K562 (cell line): ENCODE data around the gene ZNF667. TPM values are rescaled to one million over a fixed set of nuclear protein-coding genes. Genes with fewer than 3 reads are reported as not detected.

Experiments
- ATAC-seq: fragments of 200-7000 bp; cut with Tn5 transposase; 3 replicates; pipeline ENCODE4 v1.9.1; 2020; ENCODE audit warnings: moderate library complexity
- BruUV-seq: library from RNA; stranded (reverse); fragments of 400-500 nt; replicated peaks from 2 replicates; lab custom pipeline; 2021; lab: Mats Ljungman, UMichigan
- CTCF ChIA-PET: fragments of 300-600 bp; formaldehyde crosslinking; extraction: SDS; loops from one replicate; lab custom pipeline; 2021; ENCODE audit warnings: low intra/inter-chr PET ratio; lab: Yijun Ruan, JAX
- POLR2A ChIA-PET: fragments of 300-600, 350-650 bp; sonication (Branson Sonifier 250); formaldehyde crosslinking; extraction: SDS; loops from one replicate; lab custom pipeline; 2021; ENCODE audit warnings: antibody characterized with exemption, inconsistent platforms; lab: Yijun Ruan, JAX
- DNase-seq, 4 experiments: peaks; one replicate each; pipeline versions ENCODE4 v3.0.0 to v3.0.0-alpha.2; 2011 to 2018; ENCODE audit warnings: low spot score in 3 of 4, mixed read lengths in 3 of 4; ENCODE audit errors: extremely low read depth in 1 of 4
- FAIRE-seq: peaks from 2 replicates; lab custom pipeline; 2011; peaks lifted over from hg19 to GRCh38; lab: Jason Lieb, UNC
- H2AFZ ChIP-seq: 2 replicates; pipeline ENCODE4 v1.6.0; 2011; ENCODE audit warnings: low read depth, low read length, control low read depth, inconsistent platforms
- H3K27ac ChIP-seq: fragments of 200-600 bp; 3 replicates; pipeline ENCODE4 v1.8.0; 2011; ENCODE audit warnings: low read depth, mild to moderate bottlenecking, control low read depth, inconsistent platforms, low read length, moderate library complexity, mixed read lengths; ENCODE audit errors: extremely low read depth
- H3K27me3 ChIP-seq, 2 experiments: fragments of 300-600 bp in 1 of 2; 2 replicates in 1 of 2; 3 replicates in 1 of 2; pipeline versions ENCODE4 v1.6.0 to v1.8.0; 2011; ENCODE audit warnings: inconsistent platforms in 2 of 2, low read length in 2 of 2, mild to moderate bottlenecking in 1 of 2, mixed read lengths in 1 of 2, moderate library complexity in 1 of 2; ENCODE audit not compliant: control insufficient read depth in 2 of 2, insufficient read depth in 2 of 2
- H3K36me3 ChIP-seq: fragments of 300-600 bp; 3 replicates; pipeline ENCODE4 v1.8.0; 2011; ENCODE audit warnings: mild to moderate bottlenecking, low read length, inconsistent platforms; ENCODE audit not compliant: control insufficient read depth, insufficient read depth
- H3K4me1 ChIP-seq, 2 experiments: fragments of 200-600 bp in 1 of 2; replicated peaks in 1 of 2; 2 replicates in 1 of 2; 3 replicates in 1 of 2; pipeline versions ENCODE4 v1.5.1 to v1.8.0; 2011; ENCODE audit warnings: inconsistent platforms in 2 of 2, low read length in 2 of 2, mild to moderate bottlenecking in 1 of 2, mixed read lengths in 1 of 2, moderate library complexity in 1 of 2; ENCODE audit not compliant: control insufficient read depth in 2 of 2, insufficient read depth in 2 of 2
- H3K4me2 ChIP-seq: 2 replicates; pipeline ENCODE4 v1.6.1; 2011; ENCODE audit warnings: low read length, control low read depth, inconsistent platforms, mixed read lengths; ENCODE audit not compliant: insufficient read depth
- H3K4me3 ChIP-seq: fragments of 200-600 bp; sonication (generic), shearing (Covaris generic); 2 replicates; pipeline ENCODE4 v1.5.1; 2016; ENCODE audit warnings: control low read depth, inconsistent platforms
- H3K79me2 ChIP-seq: fragments of 200-600 bp; 3 replicates; pipeline ENCODE4 v1.8.0; 2011; ENCODE audit warnings: low read length, inconsistent platforms; ENCODE audit not compliant: control insufficient read depth, insufficient read depth
- H3K9ac ChIP-seq, 2 experiments: 2 replicates each; pipeline versions ENCODE4 v1.6.0 to v1.6.1; 2011; ENCODE audit warnings: low read depth in 2 of 2, low read length in 2 of 2, control low read depth in 1 of 2, inconsistent platforms in 1 of 2, mild to moderate bottlenecking in 1 of 2, mixed read lengths in 1 of 2; ENCODE audit not compliant: insufficient read depth in 1 of 2
- H3K9me1 ChIP-seq: one replicate; pipeline ENCODE4 v1.6.0; 2011; ENCODE audit warnings: inconsistent platforms, mild to moderate bottlenecking, low read length, moderate library complexity; ENCODE audit not compliant: control insufficient read depth, insufficient read depth
- H3K9me3 ChIP-seq: replicated peaks from 2 replicates; pipeline ENCODE4 v1.5.1; 2011; ENCODE audit warnings: low read depth, low read length, inconsistent platforms; ENCODE audit not compliant: control insufficient read depth, insufficient read depth
- H4K20me1 ChIP-seq: replicated peaks from 2 replicates; pipeline ENCODE4 v1.6.1; 2011; ENCODE audit warnings: low read length, inconsistent platforms, mixed read lengths; ENCODE audit not compliant: control insufficient read depth, insufficient read depth
- CHD4 ChIP-seq: fragments of 200-600 bp; sonication (generic); IDR thresholded peaks from 3 replicates; pipeline ENCODE4 v1.6.1; 2012; ENCODE audit warnings: low read depth, mild to moderate bottlenecking, mixed read lengths, low read length, inconsistent platforms; ENCODE audit not compliant: insufficient read depth, insufficient replicate concordance, poor library complexity, severe bottlenecking
- GTF2B ChIP-seq: IDR thresholded peaks from 2 replicates; pipeline ENCODE4 v1.6.1; 2011; ENCODE audit not compliant: insufficient read length; ENCODE audit errors: extremely low read depth
- HMGXB4 ChIP-seq: sonication (generic); formaldehyde crosslinking; IDR thresholded peaks from 2 replicates; pipeline ENCODE4 v1.8.1; 2023; ENCODE audit warnings: mild to moderate bottlenecking, missing genetic modification reagents
- LCOR ChIP-seq: sonication (generic); formaldehyde crosslinking; IDR thresholded peaks from 2 replicates; pipeline ENCODE4 v1.8.0; 2022; ENCODE audit warnings: mild to moderate bottlenecking, missing genetic modification reagents
- MEIS2 ChIP-seq: fragments of 450-650 bp; IDR thresholded peaks from 2 replicates; pipeline ENCODE4 v1.6.1; 2014; ENCODE audit warnings: mild to moderate bottlenecking; ENCODE audit not compliant: partially characterized antibody
- SIN3A ChIP-seq, 2 experiments: fragments of 150-350 bp in 1 of 2; IDR thresholded peaks; 2 replicates each; pipeline ENCODE4 v1.6.1; 2011 to 2016; ENCODE audit warnings: borderline replicate concordance in 2 of 2, low read depth in 2 of 2, low read length in 2 of 2, mild to moderate bottlenecking in 2 of 2, moderate library complexity in 2 of 2; ENCODE audit not compliant: control insufficient read depth in 1 of 2
- SRSF3 ChIP-seq: fragments of 200-400 bp; formaldehyde crosslinking; IDR thresholded peaks from 2 replicates; pipeline ENCODE4 v1.6.1; 2016; ENCODE audit warnings: mild to moderate bottlenecking, low read length, moderate library complexity; ENCODE audit not compliant: insufficient read depth
- ZFX ChIP-seq: sonication (generic); formaldehyde crosslinking; IDR thresholded peaks from 2 replicates; pipeline ENCODE4 v1.8.0; 2022; ENCODE audit warnings: mild to moderate bottlenecking, missing genetic modification reagents, moderate library complexity
- ZNF583 ChIP-seq: fragments of 250-450 bp; sonication (Bioruptor Pico); IDR thresholded peaks from 2 replicates; pipeline ENCODE4 v1.4.0; 2020
- ZNF717 ChIP-seq: fragments of 250-450 bp; sonication (Bioruptor Pico); IDR thresholded peaks from 2 replicates; pipeline ENCODE4 v1.5.0; 2021
- ZNF764 ChIP-seq: fragments of 250-450 bp; sonication (Bioruptor Pico); IDR thresholded peaks from 2 replicates; pipeline ENCODE4 v1.4.0; 2020; ENCODE audit warnings: low read depth, mild to moderate bottlenecking, moderate library complexity
- WGBS: fragments of 100-300 bp; shearing (Covaris generic); methylation state at CpG from one replicate; pipeline ENCODE4 v1.1.6; 2016; ENCODE audit warnings: low coverage, mixed read lengths; ENCODE audit not compliant: insufficient coverage; ENCODE audit errors: missing lambda C conversion rate; 5-methylcytosine and 5-hydroxymethylcytosine counted together
- in situ Hi-C: fragments of 300-500 bp; cut with MboI; formaldehyde crosslinking; loops from 4 replicates; pipeline ENCODE4 v1.15.0; 2018; ENCODE audit warnings: inconsistent platforms, mixed read lengths
- intact Hi-C: fragments of 100-400 bp; cut with micrococcal nuclease; formaldehyde crosslinking; loops from 2 replicates; pipeline ENCODE4 v1.14.2; 2022
- polyA plus RNA-seq, 8 experiments: library from polyadenylated mRNA; depleted of rRNA in 4 of 8; stranded (reverse) in 5 of 8; unstranded in 3 of 8; fragments of >200 nt; fragmentation: Nextera tagmentation in 2 of 8; fragmentation: Illumina TruSeq in 1 of 8; extraction: Ambion mirVana in 2 of 8; extraction: Trizol in 1 of 8; gene quantifications; 2 replicates each; pipeline versions ENCODE4 v1.2.1 to v1.2.3, GENCODE V29; 2011 to 2014; ENCODE audit warnings: inconsistent platforms in 1 of 8, missing spikeins in 1 of 8
- total RNA-seq, 7 experiments: library from RNA; depleted of rRNA in 6 of 7; stranded (reverse); fragments of >200 nt in 6 of 7; fragmentation: Illumina TruSeq in 2 of 7; extraction: Trizol in 2 of 7; gene quantifications; 2 replicates each; pipeline versions ENCODE4 v1.2.1 to v1.2.3, GENCODE V29; 2011 to 2021; ENCODE audit warnings: low replicate concordance in 1 of 7
- TF ChIP-seq, protein P1 (sequence below): fragments of 450-650 bp; formaldehyde crosslinking; IDR thresholded peaks from 2 replicates; pipeline ENCODE4 v1.4.0; 2022; ENCODE audit warnings: mild to moderate bottlenecking, moderate library complexity
- TF ChIP-seq, protein P2 (sequence below): IDR thresholded peaks from 3 replicates; pipeline ENCODE4 v1.6.1; 2011; ENCODE audit warnings: borderline replicate concordance, mild to moderate bottlenecking, moderate library complexity; ENCODE audit not compliant: insufficient read length; ENCODE audit errors: extremely low read depth

The ZNF667 gene
- total and polyA plus RNA-seq, 9 of the 15 experiments (the other 6 are each of a cell fraction or from before 2014, with no cell fraction given) = not detected

GRCh38 chr19:56403764-56404704 lies 73.1 kb downstream of the ZNF667 start, which contains the start of gene ZNF583:
Gene ZNF583 (plus strand): TSS chr19:56404332. CDS start chr19:56407115, 2,783 bp downstream.
- H3K4me3 ChIP-seq = peak within 1 kb of the TSS; percentile 66
- peaks cover 9% of the 10 kb centered on the region for H3K9me3 ChIP-seq
- H3K4me1 ChIP-seq = peaks cover 9 to 10% of the 10 kb centered on the region in 2 experiments; a peak in 4 of 5 replicates
- H3K79me2 ChIP-seq = peaks cover 11% of the 10 kb centered on the region
- H3K36me3 ChIP-seq = peaks cover 19% of the 10 kb centered on the region; the same call in 1 of the 3 replicates
- in situ Hi-C loops (no loop called here), intact Hi-C loops (no loop called here)
- ChIA-PET POLR2A (interaction anchor here (0.7 kb wide), 1 partner anchor 10 kb away, joined by 4 read pairs; no protein-coding TSS in a partner anchor), CTCF (no interaction called here)
- peak within 1 kb of the TSS; percentile 88 to 96 for H3K9ac ChIP-seq
- peak within 1 kb of the TSS; percentile 97 for H2AFZ ChIP-seq
- peak within 1 kb of the TSS; percentile 100 for H3K4me2 ChIP-seq
- no TSS peak for BruUV-seq
- no peaks in the 10 kb centered on the region for H3K9me1 ChIP-seq
- no peaks in the 10 kb centered on the region for H3K27me3 ChIP-seq
- H3K27ac ChIP-seq = peak within 1 kb of the TSS; percentile 89
- no peaks in the 10 kb centered on the region for H4K20me1 ChIP-seq
- WGBS = 5% methylated on average over 61 of the region's 70 CpGs
- FAIRE-seq (peak; percentile 89), DNase-seq (peak; percentile 93 to 96 (median 96)), ATAC-seq (peak; percentile 99)
- TF ChIP-seq ZNF717 (CRISPR knock-in tag) (no peak), SRSF3 (no peak), ZNF583 (CRISPR knock-in tag) (no peak), GTF2B (no peak), ZFX (CRISPR knock-in tag) (peak; percentile 91), LCOR (CRISPR knock-in tag) (0 out of 2 replicates have a peak, but pooled peaks have one; percentile 17), ZNF764 (CRISPR knock-in tag) (no peak), HMGXB4 (0 out of 2 replicates have a peak, but pooled peaks have one; percentile 77), SIN3A (IDR thresholded peaks at IDR 0.05; ENCODE audit: borderline replicate concordance in 2 of 2, control insufficient read depth in 1 of 2, low read depth in 2 of 2, low read length in 2 of 2) (peak in 1 of 2 experiments; percentile 32; a peak in 1 of 4 replicates), MEIS2 (peak; percentile 95), CHD4 (no peak)
- TF ChIP-seq, protein P1, sequence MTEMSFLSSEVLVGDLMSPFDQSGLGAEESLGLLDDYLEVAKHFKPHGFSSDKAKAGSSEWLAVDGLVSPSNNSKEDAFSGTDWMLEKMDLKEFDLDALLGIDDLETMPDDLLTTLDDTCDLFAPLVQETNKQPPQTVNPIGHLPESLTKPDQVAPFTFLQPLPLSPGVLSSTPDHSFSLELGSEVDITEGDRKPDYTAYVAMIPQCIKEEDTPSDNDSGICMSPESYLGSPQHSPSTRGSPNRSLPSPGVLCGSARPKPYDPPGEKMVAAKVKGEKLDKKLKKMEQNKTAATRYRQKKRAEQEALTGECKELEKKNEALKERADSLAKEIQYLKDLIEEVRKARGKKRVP (CRISPR knock-in tag) = no peak
- TF ChIP-seq, protein P2, sequence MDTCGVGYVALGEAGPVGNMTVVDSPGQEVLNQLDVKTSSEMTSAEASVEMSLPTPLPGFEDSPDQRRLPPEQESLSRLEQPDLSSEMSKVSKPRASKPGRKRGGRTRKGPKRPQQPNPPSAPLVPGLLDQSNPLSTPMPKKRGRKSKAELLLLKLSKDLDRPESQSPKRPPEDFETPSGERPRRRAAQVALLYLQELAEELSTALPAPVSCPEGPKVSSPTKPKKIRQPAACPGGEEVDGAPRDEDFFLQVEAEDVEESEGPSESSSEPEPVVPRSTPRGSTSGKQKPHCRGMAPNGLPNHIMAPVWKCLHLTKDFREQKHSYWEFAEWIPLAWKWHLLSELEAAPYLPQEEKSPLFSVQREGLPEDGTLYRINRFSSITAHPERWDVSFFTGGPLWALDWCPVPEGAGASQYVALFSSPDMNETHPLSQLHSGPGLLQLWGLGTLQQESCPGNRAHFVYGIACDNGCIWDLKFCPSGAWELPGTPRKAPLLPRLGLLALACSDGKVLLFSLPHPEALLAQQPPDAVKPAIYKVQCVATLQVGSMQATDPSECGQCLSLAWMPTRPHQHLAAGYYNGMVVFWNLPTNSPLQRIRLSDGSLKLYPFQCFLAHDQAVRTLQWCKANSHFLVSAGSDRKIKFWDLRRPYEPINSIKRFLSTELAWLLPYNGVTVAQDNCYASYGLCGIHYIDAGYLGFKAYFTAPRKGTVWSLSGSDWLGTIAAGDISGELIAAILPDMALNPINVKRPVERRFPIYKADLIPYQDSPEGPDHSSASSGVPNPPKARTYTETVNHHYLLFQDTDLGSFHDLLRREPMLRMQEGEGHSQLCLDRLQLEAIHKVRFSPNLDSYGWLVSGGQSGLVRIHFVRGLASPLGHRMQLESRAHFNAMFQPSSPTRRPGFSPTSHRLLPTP = peak; percentile 36
